GM23338 (cell line): ENCODE data around the gene FXYD6. TPM values are rescaled to one million over a fixed set of nuclear protein-coding genes. Genes with fewer than 3 reads are reported as not detected.

Source experiments
- ATAC-seq: fragments of 200-7000 bp; cut with Tn5 transposase; 3 replicates; pipeline ENCODE4 v1.9.1; 2020
- DNase-seq: peaks from one replicate; pipeline ENCODE4 v3.0.0-alpha.2; 2015; ENCODE audit warnings: low spot score
- H2AFZ ChIP-seq: fragments of 200-600 bp; sonication (generic); 2 replicates; pipeline ENCODE4 v1.8.0; 2016; ENCODE audit warnings: antibody characterized with exemption, mild to moderate bottlenecking, moderate library complexity
- H3F3A ChIP-seq: fragments of 200-600 bp; sonication (generic); replicated peaks from 2 replicates; pipeline ENCODE4 v1.8.0; 2017; ENCODE audit warnings: antibody characterized with exemption, mixed run types, low read depth
- H3K27ac ChIP-seq: fragments of 200-600 bp; sonication (generic); 2 replicates; pipeline ENCODE4 v1.6.1; 2016; ENCODE audit warnings: low read depth
- H3K27me3 ChIP-seq: fragments of 200-600 bp; sonication (generic); 2 replicates; pipeline ENCODE4 v1.8.0; 2016; ENCODE audit warnings: mild to moderate bottlenecking, mixed run types, moderate library complexity; ENCODE audit not compliant: insufficient read depth
- H3K36me3 ChIP-seq: fragments of 200-600 bp; sonication (generic); 2 replicates; pipeline ENCODE4 v1.8.0; 2016; ENCODE audit warnings: mild to moderate bottlenecking; ENCODE audit not compliant: insufficient read depth
- H3K4me1 ChIP-seq: fragments of 200-600 bp; sonication (generic); 2 replicates; pipeline ENCODE4 v1.8.0; 2016; ENCODE audit warnings: mild to moderate bottlenecking, moderate library complexity; ENCODE audit not compliant: insufficient read depth
- H3K4me2 ChIP-seq: fragments of 200-600 bp; sonication (generic); 2 replicates; pipeline ENCODE4 v1.7.1; 2017; ENCODE audit warnings: mixed run types
- H3K4me3 ChIP-seq: fragments of 200-600 bp; sonication (generic); 2 replicates; pipeline ENCODE4 v1.6.1; 2016; ENCODE audit warnings: mixed run types
- H3K79me2 ChIP-seq: fragments of 200-600 bp; sonication (generic); replicated peaks from 2 replicates; pipeline ENCODE4 v1.8.0; 2017; ENCODE audit warnings: mild to moderate bottlenecking; ENCODE audit not compliant: insufficient read depth
- H3K9me2 ChIP-seq: fragments of 200-600 bp; sonication (generic); 2 replicates; pipeline ENCODE4 v1.8.0; 2017; ENCODE audit not compliant: insufficient read depth
- H4K20me1 ChIP-seq: fragments of 200-600 bp; sonication (generic); replicated peaks from 2 replicates; pipeline ENCODE4 v1.8.0; 2017; ENCODE audit warnings: mild to moderate bottlenecking; ENCODE audit not compliant: insufficient read depth
- H3K27ac Mint-ChIP-seq: 2 replicates; pipeline ENCODE4 v1.8.0; 2020; ENCODE audit warnings: inconsistent platforms, mild to moderate bottlenecking, moderate library complexity, mixed read lengths
- H3K27me3 Mint-ChIP-seq: 3 replicates; pipeline ENCODE4 v1.8.0; 2022; ENCODE audit warnings: low read depth, mild to moderate bottlenecking, moderate library complexity, mixed read lengths, inconsistent platforms; ENCODE audit not compliant: insufficient read depth, poor library complexity
- H3K36me3 Mint-ChIP-seq: 3 replicates; pipeline ENCODE4 v1.8.0; 2021; ENCODE audit warnings: low read depth, mild to moderate bottlenecking, inconsistent platforms, moderate library complexity, mixed read lengths
- H3K4me1 Mint-ChIP-seq: 3 replicates; pipeline ENCODE4 v1.8.0; 2020; ENCODE audit warnings: mild to moderate bottlenecking, inconsistent platforms, mixed read lengths
- H3K4me3 Mint-ChIP-seq: 3 replicates; pipeline ENCODE4 v1.8.0; 2021; ENCODE audit warnings: moderate library complexity, mild to moderate bottlenecking, inconsistent platforms, mixed read lengths
- H3K9me3 Mint-ChIP-seq: 3 replicates; pipeline ENCODE4 v1.8.0; 2020; ENCODE audit warnings: moderate library complexity, mild to moderate bottlenecking, inconsistent platforms, mixed read lengths
- CREB1 ChIP-seq: fragments of 250-450 bp; sonication (Bioruptor Pico); IDR thresholded peaks from 2 replicates; pipeline ENCODE4 v1.5.0; 2020; ENCODE audit warnings: low read depth, mild to moderate bottlenecking, moderate library complexity
- NANOG ChIP-seq: IDR thresholded peaks from 2 replicates; pipeline ENCODE4 v1.6.1; 2016; ENCODE audit warnings: antibody characterized with exemption, borderline replicate concordance
- REST ChIP-seq: IDR thresholded peaks from one replicate; pipeline ENCODE4 v1.6.1; 2018; ENCODE audit warnings: antibody characterized with exemption; ENCODE audit not compliant: unreplicated experiment
- polyA plus RNA-seq: library from polyadenylated mRNA; unstranded; fragments of >200 nt; fragmentation: Nextera tagmentation; extraction: Ambion mirVana; gene quantifications from 2 replicates; pipeline ENCODE4 v1.2.1, GENCODE V29; 2016
- total RNA-seq: library from RNA; depleted of rRNA; stranded (reverse); fragments of >200 nt; shearing (Covaris generic); gene quantifications from 2 replicates; pipeline ENCODE4 v1.2.3, GENCODE V29; 2014
- TF ChIP-seq, protein P1 (sequence below): fragments of 250-450 bp; sonication (Bioruptor Pico); IDR thresholded peaks from 2 replicates; pipeline ENCODE4 v1.5.0; 2020; ENCODE audit warnings: mild to moderate bottlenecking, moderate library complexity
- TF ChIP-seq, protein P2 (sequence below): IDR thresholded peaks from 2 replicates; pipeline ENCODE4 v1.6.1; 2016; ENCODE audit warnings: antibody characterized with exemption

Gene FXYD6
- total and polyA plus RNA-seq, 2 experiments from 2014 or later: 26.2 to 30.7 TPM

DNA sequence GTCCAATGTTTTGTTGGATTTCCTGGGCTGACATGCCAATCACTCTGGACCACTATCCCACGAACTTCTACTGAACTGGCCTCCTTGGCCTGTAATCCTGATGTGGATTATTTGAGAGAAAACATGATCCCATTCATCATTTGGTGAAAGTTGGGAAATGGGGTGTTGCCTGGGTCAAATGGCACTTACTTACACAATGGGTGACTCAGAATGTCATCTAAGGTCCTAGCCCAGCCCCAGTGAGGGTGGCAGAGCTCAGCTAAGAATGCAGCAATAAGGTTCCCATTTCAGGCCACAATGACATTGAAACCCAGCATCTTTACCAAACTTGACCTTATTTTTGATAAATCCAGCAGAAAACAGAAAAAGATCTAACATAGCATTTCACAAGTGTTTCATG, 71.4 kb downstream of the FXYD6 start (continued):
- TF ChIP-seq, protein P1, sequence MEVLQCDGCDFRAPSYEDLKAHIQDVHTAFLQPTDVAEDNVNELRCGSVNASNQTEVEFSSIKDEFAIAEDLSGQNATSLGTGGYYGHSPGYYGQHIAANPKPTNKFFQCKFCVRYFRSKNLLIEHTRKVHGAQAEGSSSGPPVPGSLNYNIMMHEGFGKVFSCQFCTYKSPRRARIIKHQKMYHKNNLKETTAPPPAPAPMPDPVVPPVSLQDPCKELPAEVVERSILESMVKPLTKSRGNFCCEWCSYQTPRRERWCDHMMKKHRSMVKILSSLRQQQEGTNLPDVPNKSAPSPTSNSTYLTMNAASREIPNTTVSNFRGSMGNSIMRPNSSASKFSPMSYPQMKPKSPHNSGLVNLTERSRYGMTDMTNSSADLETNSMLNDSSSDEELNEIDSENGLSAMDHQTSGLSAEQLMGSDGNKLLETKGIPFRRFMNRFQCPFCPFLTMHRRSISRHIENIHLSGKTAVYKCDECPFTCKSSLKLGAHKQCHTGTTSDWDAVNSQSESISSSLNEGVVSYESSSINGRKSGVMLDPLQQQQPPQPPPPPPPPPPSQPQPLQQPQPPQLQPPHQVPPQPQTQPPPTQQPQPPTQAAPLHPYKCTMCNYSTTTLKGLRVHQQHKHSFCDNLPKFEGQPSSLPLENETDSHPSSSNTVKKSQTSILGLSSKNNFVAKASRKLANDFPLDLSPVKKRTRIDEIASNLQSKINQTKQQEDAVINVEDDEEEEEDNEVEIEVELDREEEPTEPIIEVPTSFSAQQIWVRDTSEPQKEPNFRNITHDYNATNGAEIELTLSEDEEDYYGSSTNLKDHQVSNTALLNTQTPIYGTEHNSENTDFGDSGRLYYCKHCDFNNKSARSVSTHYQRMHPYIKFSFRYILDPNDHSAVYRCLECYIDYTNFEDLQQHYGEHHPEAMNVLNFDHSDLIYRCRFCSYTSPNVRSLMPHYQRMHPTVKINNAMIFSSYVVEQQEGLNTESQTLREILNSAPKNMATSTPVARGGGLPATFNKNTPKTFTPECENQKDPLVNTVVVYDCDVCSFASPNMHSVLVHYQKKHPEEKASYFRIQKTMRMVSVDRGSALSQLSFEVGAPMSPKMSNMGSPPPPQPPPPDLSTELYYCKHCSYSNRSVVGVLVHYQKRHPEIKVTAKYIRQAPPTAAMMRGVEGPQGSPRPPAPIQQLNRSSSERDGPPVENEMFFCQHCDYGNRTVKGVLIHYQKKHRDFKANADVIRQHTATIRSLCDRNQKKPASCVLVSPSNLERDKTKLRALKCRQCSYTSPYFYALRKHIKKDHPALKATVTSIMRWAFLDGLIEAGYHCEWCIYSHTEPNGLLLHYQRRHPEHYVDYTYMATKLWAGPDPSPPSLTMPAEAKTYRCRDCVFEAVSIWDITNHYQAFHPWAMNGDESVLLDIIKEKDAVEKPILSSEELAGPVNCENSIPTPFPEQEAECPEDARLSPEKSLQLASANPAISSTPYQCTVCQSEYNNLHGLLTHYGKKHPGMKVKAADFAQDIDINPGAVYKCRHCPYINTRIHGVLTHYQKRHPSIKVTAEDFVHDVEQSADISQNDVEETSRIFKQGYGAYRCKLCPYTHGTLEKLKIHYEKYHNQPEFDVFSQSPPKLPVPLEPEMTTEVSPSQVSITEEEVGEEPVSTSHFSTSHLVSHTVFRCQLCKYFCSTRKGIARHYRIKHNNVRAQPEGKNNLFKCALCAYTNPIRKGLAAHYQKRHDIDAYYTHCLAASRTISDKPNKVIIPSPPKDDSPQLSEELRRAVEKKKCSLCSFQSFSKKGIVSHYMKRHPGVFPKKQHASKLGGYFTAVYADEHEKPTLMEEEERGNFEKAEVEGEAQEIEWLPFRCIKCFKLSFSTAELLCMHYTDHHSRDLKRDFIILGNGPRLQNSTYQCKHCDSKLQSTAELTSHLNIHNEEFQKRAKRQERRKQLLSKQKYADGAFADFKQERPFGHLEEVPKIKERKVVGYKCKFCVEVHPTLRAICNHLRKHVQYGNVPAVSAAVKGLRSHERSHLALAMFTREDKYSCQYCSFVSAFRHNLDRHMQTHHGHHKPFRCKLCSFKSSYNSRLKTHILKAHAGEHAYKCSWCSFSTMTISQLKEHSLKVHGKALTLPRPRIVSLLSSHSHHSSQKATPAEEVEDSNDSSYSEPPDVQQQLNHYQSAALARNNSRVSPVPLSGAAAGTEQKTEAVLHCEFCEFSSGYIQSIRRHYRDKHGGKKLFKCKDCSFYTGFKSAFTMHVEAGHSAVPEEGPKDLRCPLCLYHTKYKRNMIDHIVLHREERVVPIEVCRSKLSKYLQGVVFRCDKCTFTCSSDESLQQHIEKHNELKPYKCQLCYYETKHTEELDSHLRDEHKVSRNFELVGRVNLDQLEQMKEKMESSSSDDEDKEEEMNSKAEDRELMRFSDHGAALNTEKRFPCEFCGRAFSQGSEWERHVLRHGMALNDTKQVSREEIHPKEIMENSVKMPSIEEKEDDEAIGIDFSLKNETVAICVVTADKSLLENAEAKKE (CRISPR knock-in tag): no peak
- TF ChIP-seq REST (no peak), CREB1 (CRISPR knock-in tag) (no peak)

DNA sequence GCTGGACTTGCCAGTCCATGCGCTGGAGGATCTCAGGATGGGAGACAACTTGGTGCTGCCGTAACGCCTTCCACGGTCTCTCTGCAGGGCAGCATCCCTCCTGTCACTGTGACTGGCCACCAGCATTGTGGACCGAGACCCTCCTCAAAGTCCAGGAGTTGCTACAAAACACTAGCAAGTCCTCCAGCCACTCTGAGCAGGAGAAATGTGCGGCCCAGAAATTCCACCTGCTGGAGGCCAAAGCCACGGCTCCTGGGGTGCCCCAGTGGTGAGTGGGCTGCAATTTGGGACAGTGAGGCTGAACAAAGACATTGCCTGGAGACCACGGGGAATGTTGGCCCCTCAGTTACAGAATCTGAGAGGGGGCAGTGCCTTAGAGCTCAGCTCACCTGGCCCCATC, 72.6 kb downstream of the FXYD6 start:
- H3F3A ChIP-seq: no peaks in the 10 kb centered on the region
- H4K20me1 ChIP-seq: no peaks in the 10 kb centered on the region
- H3K4me1 ChIP-seq: 0 out of 2 replicates have a peak, but pooled peaks cover 3% of the 10 kb centered on the region
- Mint-ChIP-seq H3K27me3 (peaks cover 5% of the 10 kb centered on the region), H3K4me3 (no peak overlapping the region), H3K9me3 (no peaks in the 10 kb centered on the region), H3K36me3 (no peaks in the 10 kb centered on the region), H3K4me1 (peaks cover 7% of the 10 kb centered on the region; the same call in 2 of the 3 replicates), H3K27ac (no peak overlapping the region)
- DNase-seq: no peak
- no peaks in the 10 kb centered on the region for H3K9me2 ChIP-seq
- ATAC-seq: no peak
- H3K36me3 ChIP-seq: no peaks in the 10 kb centered on the region
- H3K4me3 ChIP-seq: no peak overlapping the region
- TF ChIP-seq, protein P2, sequence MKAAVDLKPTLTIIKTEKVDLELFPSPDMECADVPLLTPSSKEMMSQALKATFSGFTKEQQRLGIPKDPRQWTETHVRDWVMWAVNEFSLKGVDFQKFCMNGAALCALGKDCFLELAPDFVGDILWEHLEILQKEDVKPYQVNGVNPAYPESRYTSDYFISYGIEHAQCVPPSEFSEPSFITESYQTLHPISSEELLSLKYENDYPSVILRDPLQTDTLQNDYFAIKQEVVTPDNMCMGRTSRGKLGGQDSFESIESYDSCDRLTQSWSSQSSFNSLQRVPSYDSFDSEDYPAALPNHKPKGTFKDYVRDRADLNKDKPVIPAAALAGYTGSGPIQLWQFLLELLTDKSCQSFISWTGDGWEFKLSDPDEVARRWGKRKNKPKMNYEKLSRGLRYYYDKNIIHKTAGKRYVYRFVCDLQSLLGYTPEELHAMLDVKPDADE: no peak
- TF ChIP-seq NANOG: no peak
- H3K27ac ChIP-seq: no peak overlapping the region
- H3K27me3 ChIP-seq: peaks cover 15% of the 10 kb centered on the region
- H2AFZ ChIP-seq: no peak overlapping the region
- H3K79me2 ChIP-seq: no peaks in the 10 kb centered on the region
- H3K4me2 ChIP-seq: no peak overlapping the region
